ENCODE data around the gene MAPK8IP1.
A peak's percentile ranks its signal among the peaks of the same experiment; 100 is the strongest.

MAPK8IP1 gene

GRCh38 chr11:45926536-45927331 lies 41.3 kb downstream of the MAPK8IP1 start:
- H3K27ac ChIP-seq, result no peak overlapping the region
- TF ChIP-seq CTCF (conservative IDR thresholded peaks at IDR 0.05), result no peak

GRCh38 chr11:45927332-45927683 lies 41.9 kb downstream of the MAPK8IP1 start:
- H3K27ac ChIP-seq, result no peak overlapping the region
- no peak for TF ChIP-seq CTCF (conservative IDR thresholded peaks at IDR 0.05)

- H3K27ac ChIP-seq, result no peak overlapping the region
- no peak for TF ChIP-seq CTCF (conservative IDR thresholded peaks at IDR 0.05)
Observed at GRCh38 chr11:45927684-45928413, 42.4 kb downstream of the MAPK8IP1 start.

- no peak overlapping the region for H3K27ac ChIP-seq
- no peak for TF ChIP-seq CTCF (conservative IDR thresholded peaks at IDR 0.05)
Observed at GRCh38 chr11:45928535-45929215, 43.2 kb downstream of the MAPK8IP1 start.

GRCh38 chr11:45929486-45930030 lies 44.1 kb downstream of the MAPK8IP1 start:
- H3K27ac ChIP-seq, result peak overlapping the region; percentile 24
- TF ChIP-seq CTCF (conservative IDR thresholded peaks at IDR 0.05), result no peak

GRCh38 chr11:45930031-45930794 lies 44.8 kb downstream of the MAPK8IP1 start:
- no peak for TF ChIP-seq CTCF (conservative IDR thresholded peaks at IDR 0.05)
- peak overlapping the region; percentile 24 for H3K27ac ChIP-seq

All from VCaP (cell line).